ENCODE results near the gene SH3BGRL2. TPM values are rescaled to one million over a fixed set of nuclear protein-coding genes. Genes with fewer than 3 reads are reported as not detected.

SH3BGRL2 gene
- polyA plus RNA-seq, 1 donor (not counting 4 experiments of a cell fraction or from before 2014, with no cell fraction given): 3.8 TPM

DNA sequence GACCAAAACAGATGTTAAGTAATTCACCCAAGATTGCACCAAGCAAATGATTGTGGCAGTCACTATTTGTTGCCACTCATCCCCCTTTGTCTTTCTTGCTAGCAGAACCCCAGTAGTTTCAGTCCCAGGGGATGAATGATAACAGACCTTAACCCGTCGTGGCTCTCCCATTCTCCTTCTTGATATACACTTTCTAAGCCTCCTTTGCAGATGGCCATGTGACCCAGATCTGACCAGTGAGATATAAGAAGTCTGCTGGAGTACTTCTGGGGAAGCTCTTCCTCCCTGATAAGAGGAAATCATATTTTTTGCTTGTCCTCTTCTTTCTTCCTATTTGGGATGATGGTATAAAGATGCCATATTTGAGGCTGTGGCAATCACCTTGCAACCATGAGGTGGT, 9.6 kb upstream of the SH3BGRL2 start:
- no peaks in the 10 kb centered on the region for H3K27me3 ChIP-seq (ENCODE audit: control insufficient read depth, extremely low read depth, insufficient read depth, low read length)
- no peak for DNase-seq (ENCODE audit: low read depth, low spot score)
- H3K4me1 ChIP-seq (ENCODE audit: control insufficient read depth, extremely low read depth, insufficient read depth, low read length): no peaks in the 10 kb centered on the region
- H3K9ac ChIP-seq (ENCODE audit: control insufficient read depth, extremely low read depth, insufficient read depth, low read length): no peak overlapping the region
- no peaks in the 10 kb centered on the region for H3K79me2 ChIP-seq (ENCODE audit: control insufficient read depth, insufficient read depth, low read length)
- no peak overlapping the region for H3K4me2 ChIP-seq (ENCODE audit: control insufficient read depth, extremely low read depth, insufficient read depth, low read depth, low read length)
- no peak for FAIRE-seq
- no peaks in the 10 kb centered on the region for H4K20me1 ChIP-seq (ENCODE audit: control insufficient read depth, extremely low read depth, insufficient read depth, low read length)
- H3K4me3 ChIP-seq (ENCODE audit: control insufficient read depth in 2 of 3, extremely low read depth in 1 of 3, insufficient read depth in 2 of 3, low read depth in 1 of 3, low read length in 3 of 3): no peak overlapping the region
- no peak for TF ChIP-seq EZH2 (IDR thresholded peaks at IDR 0.05; ENCODE audit: low read length)
- H2AFZ ChIP-seq (ENCODE audit: control insufficient read depth, low read length): no peak overlapping the region
- H3K36me3 ChIP-seq (ENCODE audit: control insufficient read depth in 2 of 2, extremely low read depth in 1 of 2, insufficient read depth in 2 of 2, low read length in 2 of 2): no peaks in the 10 kb centered on the region
- no peaks in the 10 kb centered on the region for H3K9me3 ChIP-seq (ENCODE audit: control insufficient read depth, low read depth, low read length)
- dilution Hi-C loops (cut with MboI; ENCODE audit: extremely low pct_ligation_motif_present, low sequenced_read_pairs): no loop called here
- H3K9me1 ChIP-seq (ENCODE audit: control insufficient read depth, extremely low read depth, insufficient read depth, low read length): no peaks in the 10 kb centered on the region
- H3K27ac ChIP-seq (ENCODE audit: control insufficient read depth, insufficient read depth, low read length): no peak overlapping the region

DNA sequence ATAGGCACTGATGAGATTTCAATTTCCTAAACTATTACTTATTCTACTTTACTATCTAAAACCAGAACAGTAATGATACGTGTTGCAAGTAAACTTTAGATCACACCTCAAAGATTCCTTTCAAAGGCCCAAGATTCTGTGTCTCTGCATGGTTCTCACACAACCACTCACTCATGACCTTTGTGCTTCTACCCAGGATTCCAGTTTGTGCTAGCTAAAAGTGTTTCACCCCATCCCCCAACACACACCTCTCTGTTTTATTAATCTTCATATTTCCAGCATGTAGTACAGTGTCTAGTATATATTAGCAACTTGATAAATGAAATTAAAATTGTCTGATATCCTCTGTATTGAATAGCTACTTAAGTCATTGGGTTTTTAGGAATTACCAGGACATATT, 8.8 kb upstream of the SH3BGRL2 start:
- no peak for DNase-seq (ENCODE audit: low read depth, low spot score)
- Histone ChIP-seq H3K9ac (ENCODE audit: control insufficient read depth, extremely low read depth, insufficient read depth, low read length) (no peak overlapping the region), H3K4me3 (ENCODE audit: control insufficient read depth in 2 of 3, extremely low read depth in 1 of 3, insufficient read depth in 2 of 3, low read depth in 1 of 3, low read length in 3 of 3) (no peak overlapping the region), H3K4me1 (ENCODE audit: control insufficient read depth, extremely low read depth, insufficient read depth, low read length) (no peaks in the 10 kb centered on the region), H3K4me2 (ENCODE audit: control insufficient read depth, extremely low read depth, insufficient read depth, low read depth, low read length) (no peak overlapping the region), H3K9me3 (ENCODE audit: control insufficient read depth, low read depth, low read length) (no peaks in the 10 kb centered on the region), H3K9me1 (ENCODE audit: control insufficient read depth, extremely low read depth, insufficient read depth, low read length) (no peaks in the 10 kb centered on the region), H3K27me3 (ENCODE audit: control insufficient read depth, extremely low read depth, insufficient read depth, low read length) (no peaks in the 10 kb centered on the region), H2AFZ (ENCODE audit: control insufficient read depth, low read length) (no peak overlapping the region), H3K79me2 (ENCODE audit: control insufficient read depth, insufficient read depth, low read length) (no peaks in the 10 kb centered on the region), H4K20me1 (ENCODE audit: control insufficient read depth, extremely low read depth, insufficient read depth, low read length) (no peaks in the 10 kb centered on the region), H3K36me3 (ENCODE audit: control insufficient read depth in 2 of 2, extremely low read depth in 1 of 2, insufficient read depth in 2 of 2, low read length in 2 of 2) (no peaks in the 10 kb centered on the region), H3K27ac (ENCODE audit: control insufficient read depth, insufficient read depth, low read length) (no peak overlapping the region)
- no peak for FAIRE-seq
- dilution Hi-C loops (cut with MboI; ENCODE audit: extremely low pct_ligation_motif_present, low sequenced_read_pairs): no loop called here
- TF ChIP-seq EZH2 (IDR thresholded peaks at IDR 0.05; ENCODE audit: low read length) (no peak), CTCF (optimal IDR thresholded peaks at IDR 0.05 in 1 of 3, IDR thresholded peaks at IDR 0.05 in 1 of 3, conservative IDR thresholded peaks at IDR 0.05 in 1 of 3; ENCODE audit: extremely low read depth in 1 of 3, insufficient read depth in 2 of 3, low read length in 3 of 3) (no peak)

- DNase-seq (ENCODE audit: low read depth, low spot score) (no peak), FAIRE-seq (no peak)
- TF ChIP-seq EZH2 (IDR thresholded peaks at IDR 0.05; ENCODE audit: low read length) (no peak), CTCF (optimal IDR thresholded peaks at IDR 0.05 in 1 of 3, IDR thresholded peaks at IDR 0.05 in 1 of 3, conservative IDR thresholded peaks at IDR 0.05 in 1 of 3; ENCODE audit: extremely low read depth in 1 of 3, insufficient read depth in 2 of 3, low read length in 3 of 3) (no peak)
These were observed 8.0 kb upstream of the SH3BGRL2 start for GRCh38 chr6:79623106-79623505.

More at GRCh38 chr6:79623106-79623505, 8.0 kb upstream of the SH3BGRL2 start:
- no peak overlapping the region for H3K4me3 ChIP-seq (ENCODE audit: control insufficient read depth in 2 of 3, extremely low read depth in 1 of 3, insufficient read depth in 2 of 3, low read depth in 1 of 3, low read length in 3 of 3)
- H3K4me2 ChIP-seq (ENCODE audit: control insufficient read depth, extremely low read depth, insufficient read depth, low read depth, low read length): no peak overlapping the region
- H3K27me3 ChIP-seq (ENCODE audit: control insufficient read depth, extremely low read depth, insufficient read depth, low read length): no peaks in the 10 kb centered on the region
- H3K9ac ChIP-seq (ENCODE audit: control insufficient read depth, extremely low read depth, insufficient read depth, low read length): no peak overlapping the region
- no peak overlapping the region for H3K27ac ChIP-seq (ENCODE audit: control insufficient read depth, insufficient read depth, low read length)
- no peaks in the 10 kb centered on the region for H3K36me3 ChIP-seq (ENCODE audit: control insufficient read depth in 2 of 2, extremely low read depth in 1 of 2, insufficient read depth in 2 of 2, low read length in 2 of 2)
- no peak overlapping the region for H2AFZ ChIP-seq (ENCODE audit: control insufficient read depth, low read length)
- no peaks in the 10 kb centered on the region for H4K20me1 ChIP-seq (ENCODE audit: control insufficient read depth, extremely low read depth, insufficient read depth, low read length)
- no peaks in the 10 kb centered on the region for H3K9me3 ChIP-seq (ENCODE audit: control insufficient read depth, low read depth, low read length)
- H3K79me2 ChIP-seq (ENCODE audit: control insufficient read depth, insufficient read depth, low read length): no peaks in the 10 kb centered on the region
- H3K4me1 ChIP-seq (ENCODE audit: control insufficient read depth, extremely low read depth, insufficient read depth, low read length): no peaks in the 10 kb centered on the region
- no peaks in the 10 kb centered on the region for H3K9me1 ChIP-seq (ENCODE audit: control insufficient read depth, extremely low read depth, insufficient read depth, low read length)
- dilution Hi-C loops (cut with MboI; ENCODE audit: extremely low pct_ligation_motif_present, low sequenced_read_pairs): no loop called here
